HepG2 (cell line): Measurements from ENCODE around the gene KRTAP4-16. TPM values are rescaled to one million over a fixed set of nuclear protein-coding genes. Genes with fewer than 3 reads are reported as not detected.
"Not testable (repeated sequence)": the region's sequence is repeated elsewhere in the genome, so short reads cannot be mapped to it uniquely, and the experiment has no call there.

Source experiments
- ATAC-seq: fragments of 200-7000 bp; cut with Tn5 transposase; 3 replicates; pipeline ENCODE4 v1.9.1; 2020; ENCODE audit warnings: mild to moderate bottlenecking, moderate library complexity
- BruUV-seq: library from RNA; stranded (reverse); fragments of 400-500 nt; replicated peaks from 2 replicates; lab custom pipeline; 2021; lab: Mats Ljungman, UMichigan
- CTCF ChIA-PET: fragments of 300-600 bp; formaldehyde crosslinking; extraction: SDS; loops from one replicate; lab custom pipeline; 2021; ENCODE audit warnings: low total read pairs, inconsistent platforms, low intra/inter-chr PET ratio; lab: Yijun Ruan, JAX
- POLR2A ChIA-PET: fragments of 350-600 bp; sonication (Branson Sonifier 250); formaldehyde crosslinking; loops from one replicate; lab custom pipeline; 2020; ENCODE audit warnings: antibody characterized with exemption, inconsistent platforms; lab: Yijun Ruan, JAX
- DNase-seq: peaks from one replicate; pipeline ENCODE4 v3.0.0-alpha.2; 2015; ENCODE audit warnings: low spot score
- FAIRE-seq: peaks from 3 replicates; lab custom pipeline; 2011; peaks lifted over from hg19 to GRCh38; lab: Jason Lieb, UNC
- H2AFZ ChIP-seq: one replicate; pipeline ENCODE4 v1.6.1; 2011; ENCODE audit warnings: low read length, inconsistent platforms
- H3K27ac ChIP-seq: fragments of 300-600 bp; 3 replicates; pipeline ENCODE4 v1.8.0; 2011; ENCODE audit warnings: mixed run types, mild to moderate bottlenecking, mixed read lengths, low read length, inconsistent platforms; ENCODE audit not compliant: insufficient read depth; ENCODE audit errors: extremely low read length
- H3K27me3 ChIP-seq, 2 experiments: fragments of 200-600 bp in 1 of 2; 2 replicates in 1 of 2; 3 replicates in 1 of 2; pipeline versions ENCODE4 v1.6.0 to v1.8.0; 2011; ENCODE audit warnings: low read length in 2 of 2, mild to moderate bottlenecking in 2 of 2, moderate library complexity in 2 of 2, inconsistent platforms in 1 of 2; ENCODE audit not compliant: insufficient read depth in 2 of 2, control insufficient read depth in 1 of 2
- H3K36me3 ChIP-seq, 2 experiments: fragments of 200-600 bp in 1 of 2; replicated peaks in 1 of 2; 2 replicates in 1 of 2; 3 replicates in 1 of 2; pipeline versions ENCODE4 v1.5.1 to v1.8.0; 2011; ENCODE audit warnings: low read length in 2 of 2, inconsistent platforms in 1 of 2; ENCODE audit not compliant: insufficient read depth in 2 of 2, control insufficient read depth in 1 of 2
- H3K4me1 ChIP-seq: 2 replicates; pipeline ENCODE4 v1.5.1; 2012; ENCODE audit warnings: low read length, inconsistent platforms; ENCODE audit not compliant: insufficient read depth
- H3K4me2 ChIP-seq: 2 replicates; pipeline ENCODE4 v1.6.0; 2011; ENCODE audit warnings: low read depth, low read length, inconsistent platforms
- H3K4me3 ChIP-seq, 3 experiments: fragments of 200-600 bp in 1 of 3; sonication (generic), shearing (Covaris generic) in 1 of 3; replicated peaks in 1 of 3; 2 replicates each; pipeline ENCODE4 v1.5.1; 2011 to 2016; ENCODE audit warnings: low read length in 3 of 3, inconsistent platforms in 2 of 3, low read depth in 2 of 3, mild to moderate bottlenecking in 2 of 3, control low read depth in 1 of 3, mixed read lengths in 1 of 3; ENCODE audit not compliant: insufficient read depth in 1 of 3
- H3K79me2 ChIP-seq: one replicate; pipeline ENCODE4 v1.6.1; 2011; ENCODE audit warnings: low read length, inconsistent platforms; ENCODE audit not compliant: insufficient read depth
- H3K9ac ChIP-seq: 2 replicates; pipeline ENCODE4 v1.6.0; 2011; ENCODE audit warnings: mild to moderate bottlenecking, low read depth, low read length, inconsistent platforms; ENCODE audit not compliant: insufficient read depth
- H3K9me3 ChIP-seq: 2 replicates; pipeline ENCODE4 v1.5.1; 2012; ENCODE audit warnings: mild to moderate bottlenecking, low read length
- H4K20me1 ChIP-seq: 2 replicates; pipeline ENCODE4 v1.6.0; 2011; ENCODE audit warnings: inconsistent platforms, mild to moderate bottlenecking, low read length, moderate library complexity; ENCODE audit not compliant: insufficient read depth
- GTF2F1 ChIP-seq: fragments of 150-350 bp; IDR thresholded peaks from 2 replicates; pipeline ENCODE4 v1.6.1; 2014; ENCODE audit warnings: low read length
- NAIF1 ChIP-seq: sonication (generic); formaldehyde crosslinking; IDR thresholded peaks from 2 replicates; pipeline ENCODE4 v1.5.0; 2020; ENCODE audit warnings: mild to moderate bottlenecking, missing genetic modification reagents, borderline replicate concordance
- RXRA ChIP-seq: sonication (generic); formaldehyde crosslinking; IDR thresholded peaks from 2 replicates; pipeline ENCODE4 v1.5.1; 2020; ENCODE audit warnings: missing genetic modification reagents
- SOX5 ChIP-seq: IDR thresholded peaks from 2 replicates; pipeline ENCODE4 v1.6.1; 2016; ENCODE audit warnings: borderline replicate concordance
- ZSCAN31 ChIP-seq: sonication (generic); formaldehyde crosslinking; IDR thresholded peaks from 2 replicates; pipeline ENCODE4 v1.5.0; 2020; ENCODE audit warnings: low read depth, mild to moderate bottlenecking, missing genetic modification reagents
- WGBS: methylation state at CpG from one replicate; pipeline ENCODE4 v1.1.6; 2017; ENCODE audit warnings: low lambda C conversion rate; 5-methylcytosine and 5-hydroxymethylcytosine counted together
- in situ Hi-C: cut with HindIII; loops from 2 replicates; pipeline ENCODE4 v1.10.0; 2017; ENCODE audit warnings: low pct_unique_long_range_greater_than_20kb; ENCODE audit not compliant: extremely low pct_ligation_motif_present
- intact Hi-C: fragments of 100-400 bp; cut with micrococcal nuclease; formaldehyde crosslinking; loops from one replicate; pipeline ENCODE4 v1.10.0; 2022; ENCODE audit not compliant: unreplicated experiment
- polyA plus RNA-seq, 8 experiments: library from polyadenylated mRNA; depleted of rRNA in 3 of 8; stranded (reverse) in 7 of 8; unstranded in 1 of 8; fragments of >200 nt; fragmentation: Illumina TruSeq in 4 of 8; extraction: Trizol in 4 of 8; gene quantifications; 2 replicates each; pipeline versions ENCODE4 v1.2.1 to v1.2.3, GENCODE V29; 2011 to 2016; ENCODE audit warnings: low read depth in 4 of 8, missing spikeins in 1 of 8, mixed read lengths in 1 of 8; ENCODE audit not compliant: insufficient read depth in 1 of 8
- total RNA-seq, 5 experiments: library from RNA; depleted of rRNA; stranded (reverse); fragments of >200 nt; fragmentation: Illumina TruSeq; extraction: Trizol; gene quantifications; 2 replicates each; pipeline ENCODE4 v1.2.3, GENCODE V29; 2016; ENCODE audit warnings: low read depth in 1 of 5
- TF ChIP-seq, protein P1 (sequence below): sonication (generic); formaldehyde crosslinking; IDR thresholded peaks from 2 replicates; pipeline ENCODE4 v1.4.0; 2020; ENCODE audit warnings: missing genetic modification reagents, mild to moderate bottlenecking, borderline replicate concordance
- TF ChIP-seq, protein P2 (sequence below), 2 experiments: sonication (generic) in 1 of 2; formaldehyde crosslinking in 1 of 2; IDR thresholded peaks; 2 replicates each; pipeline versions ENCODE4 v1.4.0 to v1.6.1; 2018 to 2020; ENCODE audit warnings: missing genetic modification reagents in 2 of 2, borderline replicate concordance in 1 of 2, low read depth in 1 of 2, mild to moderate bottlenecking in 1 of 2, missing biosample characterization in 1 of 2

KRTAP4-16 gene
- total and polyA plus RNA-seq, 2 of the 13 experiments (the other 11 are each of a cell fraction or from before 2014, with no cell fraction given) = not detected

DNA sequence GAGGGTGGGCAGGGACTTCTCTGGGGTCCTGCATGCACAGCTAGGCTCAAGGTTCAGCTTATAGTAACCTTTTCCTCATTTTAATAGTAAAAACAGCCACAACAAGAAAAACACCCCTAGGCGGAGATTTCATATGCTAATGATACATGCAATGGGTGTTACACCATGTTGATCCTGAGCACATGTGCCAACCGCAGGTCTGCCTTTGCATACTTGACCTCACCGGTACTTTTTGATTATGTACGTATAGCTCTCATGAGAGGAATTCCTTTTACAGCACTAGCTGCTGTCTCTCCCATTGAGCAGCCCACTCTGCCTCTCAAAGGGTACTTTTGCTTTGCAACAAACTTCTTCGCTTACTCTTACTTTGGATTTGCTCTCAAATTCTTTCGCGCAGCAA is 6.0 kb downstream of the KRTAP4-16 start:
- Histone ChIP-seq H2AFZ (no peak overlapping the region), H3K9ac (no peak overlapping the region), H3K79me2 (no peaks in the 10 kb centered on the region), H3K4me3 (no peak overlapping the region), H3K36me3 (no peaks in the 10 kb centered on the region), H3K4me1 (no peaks in the 10 kb centered on the region), H3K9me3 (no peaks in the 10 kb centered on the region), H3K27ac (no peak overlapping the region), H3K27me3 (peaks cover 0 to 11% of the 10 kb centered on the region in 2 experiments; a peak in 2 of 5 replicates), H3K4me2 (no peak overlapping the region), H4K20me1 (no peaks in the 10 kb centered on the region)
- FAIRE-seq (no peak), DNase-seq (no peak), ATAC-seq (no peak)
- ChIA-PET POLR2A (no interaction called here), CTCF (no interaction called here)
- TF ChIP-seq, protein P1, sequence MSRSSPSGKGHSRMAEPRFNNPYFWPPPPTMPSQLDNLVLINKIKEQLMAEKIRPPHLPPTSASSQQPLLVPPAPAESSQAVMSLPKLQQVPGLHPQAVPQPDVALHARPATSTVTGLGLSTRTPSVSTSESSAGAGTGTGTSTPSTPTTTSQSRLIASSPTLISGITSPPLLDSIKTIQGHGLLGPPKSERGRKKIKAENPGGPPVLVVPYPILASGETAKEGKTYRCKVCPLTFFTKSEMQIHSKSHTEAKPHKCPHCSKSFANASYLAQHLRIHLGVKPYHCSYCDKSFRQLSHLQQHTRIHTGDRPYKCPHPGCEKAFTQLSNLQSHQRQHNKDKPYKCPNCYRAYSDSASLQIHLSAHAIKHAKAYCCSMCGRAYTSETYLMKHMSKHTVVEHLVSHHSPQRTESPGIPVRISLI (CRISPR knock-in tag) = no peak
- TF ChIP-seq GTF2F1 (no peak), ZSCAN31 (CRISPR knock-in tag) (no peak), NAIF1 (CRISPR knock-in tag) (no peak), SOX5 (CRISPR knock-in tag) (no peak), RXRA (CRISPR knock-in tag) (no peak)
- TF ChIP-seq, protein P2, sequence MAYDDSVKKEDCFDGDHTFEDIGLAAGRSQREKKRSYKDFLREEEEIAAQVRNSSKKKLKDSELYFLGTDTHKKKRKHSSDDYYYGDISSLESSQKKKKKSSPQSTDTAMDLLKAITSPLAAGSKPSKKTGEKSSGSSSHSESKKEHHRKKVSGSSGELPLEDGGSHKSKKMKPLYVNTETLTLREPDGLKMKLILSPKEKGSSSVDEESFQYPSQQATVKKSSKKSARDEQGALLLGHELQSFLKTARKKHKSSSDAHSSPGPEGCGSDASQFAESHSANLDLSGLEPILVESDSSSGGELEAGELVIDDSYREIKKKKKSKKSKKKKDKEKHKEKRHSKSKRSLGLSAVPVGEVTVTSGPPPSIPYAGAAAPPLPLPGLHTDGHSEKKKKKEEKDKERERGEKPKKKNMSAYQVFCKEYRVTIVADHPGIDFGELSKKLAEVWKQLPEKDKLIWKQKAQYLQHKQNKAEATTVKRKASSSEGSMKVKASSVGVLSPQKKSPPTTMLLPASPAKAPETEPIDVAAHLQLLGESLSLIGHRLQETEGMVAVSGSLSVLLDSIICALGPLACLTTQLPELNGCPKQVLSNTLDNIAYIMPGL (CRISPR knock-in tag; IDR thresholded peaks at IDR 0.05; ENCODE audit: borderline replicate concordance in 1 of 2, low read depth in 1 of 2) = no peak
- no TSS peak for BruUV-seq
- 71% methylated on average over 7 of the region's 7 CpGs for WGBS
- intact Hi-C loops (no loop called here), in situ Hi-C loops (no loop called here)

DNA sequence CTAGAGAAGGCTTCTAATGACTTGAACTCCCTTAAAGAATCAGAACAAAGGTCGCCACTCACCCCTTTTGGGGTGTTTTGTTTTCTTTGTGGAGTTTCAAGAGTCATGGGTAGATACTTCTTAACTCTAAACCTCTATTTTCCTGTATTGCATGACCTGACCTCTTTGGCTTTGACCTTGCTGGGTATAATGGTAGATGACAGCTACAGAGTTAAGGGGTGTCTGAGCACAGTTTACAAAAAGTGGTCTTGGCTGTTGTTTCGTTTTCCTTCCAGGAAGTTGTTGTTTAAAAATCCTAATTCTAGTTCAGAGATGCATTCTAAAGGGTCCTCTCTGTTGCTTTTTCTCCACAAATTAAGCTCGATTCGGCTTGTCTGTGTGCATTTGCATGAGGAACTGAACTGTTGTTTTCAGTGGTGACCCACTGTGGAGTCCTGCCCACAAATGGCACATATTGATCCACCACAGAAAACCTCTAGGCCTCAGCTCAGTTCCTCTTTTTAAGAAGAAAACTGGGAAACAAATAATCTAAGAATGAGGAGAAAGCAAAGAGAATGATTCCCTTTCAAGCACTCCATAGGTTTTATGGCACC is 13.2 kb downstream of the KRTAP4-16 start:
- BruUV-seq, H4K20me1 ChIP-seq, ATAC-seq, H3K36me3 ChIP-seq, intact Hi-C loops, H3K79me2 ChIP-seq, H2AFZ ChIP-seq, H3K4me3 ChIP-seq, H3K4me1 ChIP-seq, H3K9ac ChIP-seq, H3K4me2 ChIP-seq, H3K27me3 ChIP-seq, in situ Hi-C loops, POLR2A ChIA-PET, DNase-seq, H3K27ac ChIP-seq, H3K9me3 ChIP-seq, CTCF ChIA-PET, FAIRE-seq: not testable (repeated sequence)
- WGBS = 13% methylated on average over 4 of the region's 4 CpGs

DNA sequence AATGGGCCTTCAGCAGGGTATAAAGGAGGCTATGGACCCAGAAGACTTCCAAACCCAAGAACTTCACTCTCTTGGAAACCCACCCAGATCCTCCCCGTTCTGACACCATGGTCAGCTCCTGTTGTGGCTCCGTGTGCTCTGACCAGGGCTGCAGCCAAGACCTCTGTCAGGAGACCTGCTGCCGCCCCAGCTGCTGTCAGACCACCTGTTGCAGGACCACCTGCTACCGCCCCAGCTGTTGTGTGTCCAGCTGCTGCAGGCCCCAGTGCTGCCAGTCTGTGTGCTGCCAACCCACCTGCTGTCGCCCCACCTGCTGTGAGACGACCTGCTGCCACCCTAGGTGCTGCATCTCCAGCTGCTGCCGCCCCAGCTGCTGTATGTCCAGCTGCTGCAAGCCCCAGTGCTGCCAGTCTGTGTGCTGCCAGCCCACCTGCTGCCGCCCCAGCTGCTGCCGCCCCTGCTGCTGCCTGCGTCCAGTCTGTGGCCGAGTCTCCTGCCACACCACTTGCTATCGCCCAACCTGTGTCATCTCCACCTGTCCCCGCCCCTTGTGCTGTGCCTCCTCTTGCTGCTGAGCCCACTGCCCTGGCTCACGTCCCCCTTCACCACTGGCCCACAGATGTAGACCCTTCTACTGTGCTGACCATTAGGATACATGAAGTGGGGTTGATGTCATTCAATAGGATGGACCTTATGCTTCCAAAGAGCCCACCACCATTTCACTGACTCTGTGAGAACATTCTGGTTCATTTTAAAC is 17.7 kb downstream of the KRTAP4-16 start, which contains the start of gene KRTAP4-7:
TSS of gene KRTAP4-7 (plus strand) at position 51 of the 757 bp plus-strand sequence. CDS start at position 108, 57 bp downstream.
- DNase-seq, H3K27me3 ChIP-seq, H3K4me3 ChIP-seq, H3K27ac ChIP-seq, H2AFZ ChIP-seq, in situ Hi-C loops, H3K4me2 ChIP-seq, CTCF ChIA-PET, H3K4me1 ChIP-seq, H3K9ac ChIP-seq, H3K36me3 ChIP-seq, H4K20me1 ChIP-seq, POLR2A ChIA-PET, FAIRE-seq, H3K9me3 ChIP-seq, H3K79me2 ChIP-seq, BruUV-seq, intact Hi-C loops, ATAC-seq: not testable (repeated sequence)
- 10% methylated on average over 6 of the region's 14 CpGs for WGBS
